A673 (cell line): Measurements from ENCODE around the gene SCN4A. TPM values are rescaled to one million over a fixed set of nuclear protein-coding genes. Genes with fewer than 3 reads are reported as not detected.
A peak's percentile ranks its signal among the peaks of the same experiment; 100 is the strongest.
"Not testable (repeated sequence)": the region's sequence is repeated elsewhere in the genome, so short reads cannot be mapped to it uniquely, and the experiment has no call there.

Experiments used
- BruUV-seq: library from RNA; stranded (reverse); fragments of 400-500 nt; replicated peaks from 2 replicates; lab custom pipeline; 2021; lab: Mats Ljungman, UMichigan
- CTCF ChIA-PET: fragments of 300-600 bp; sonication (Branson Sonifier 250); formaldehyde crosslinking; loops from one replicate; lab custom pipeline; 2022; ENCODE audit warnings: antibody characterized with exemption; lab: Charles Lee
- POLR2A ChIA-PET: fragments of 300-600 bp; sonication (Branson Sonifier 250); formaldehyde crosslinking; loops from one replicate; lab custom pipeline; 2022; ENCODE audit warnings: antibody characterized with exemption; ENCODE audit not compliant: low non-redundant PET; lab: Charles Lee
- DNase-seq: peaks from one replicate; pipeline ENCODE4 v3.0.0-alpha.2; 2015; ENCODE audit warnings: low spot score
- H3K27ac ChIP-seq: fragments of 200-600 bp; sonication (generic); 2 replicates; pipeline ENCODE4 v1.5.1; 2016; ENCODE audit warnings: mixed run types, low read depth, mild to moderate bottlenecking, mixed read lengths, antibody characterized with exemption, low read length; ENCODE audit not compliant: poor library complexity, severe bottlenecking
- H3K27me3 ChIP-seq: fragments of 200-600 bp; sonication (generic); replicated peaks from 2 replicates; pipeline ENCODE4 v1.6.1; 2017; ENCODE audit warnings: mixed run types, low read depth, mild to moderate bottlenecking, mixed read lengths, antibody characterized with exemption, low read length; ENCODE audit not compliant: insufficient read depth, poor library complexity
- H3K36me3 ChIP-seq: fragments of 200-600 bp; sonication (generic); 2 replicates; pipeline ENCODE4 v1.6.1; 2016; ENCODE audit warnings: mixed run types, mild to moderate bottlenecking, mixed read lengths, antibody characterized with exemption, low read length; ENCODE audit not compliant: insufficient read depth, poor library complexity, severe bottlenecking
- H3K4me1 ChIP-seq: fragments of 200-600 bp; sonication (generic); 2 replicates; pipeline ENCODE4 v1.6.1; 2017; ENCODE audit warnings: mixed run types, mild to moderate bottlenecking, mixed read lengths, antibody characterized with exemption, low read length; ENCODE audit not compliant: insufficient read depth, poor library complexity, severe bottlenecking
- H3K4me3 ChIP-seq: fragments of 200-600 bp; sonication (generic); 2 replicates; pipeline ENCODE4 v1.5.1; 2016; ENCODE audit warnings: low read depth, mixed run types, mild to moderate bottlenecking, mixed read lengths, low read length; ENCODE audit not compliant: poor library complexity, severe bottlenecking
- H3K9me3 ChIP-seq: fragments of 200-600 bp; sonication (generic); 2 replicates; pipeline ENCODE4 v1.6.1; 2016; ENCODE audit warnings: mixed run types, low read depth, mild to moderate bottlenecking, mixed read lengths, antibody characterized with exemption, low read length; ENCODE audit not compliant: poor library complexity, severe bottlenecking
- CTCF ChIP-seq: fragments of 300-800, 200-600 bp; sonication (generic); conservative IDR thresholded peaks from 2 replicates; pipeline ENCODE4 v1.5.1; 2017; ENCODE audit warnings: low read depth, mild to moderate bottlenecking, antibody characterized with exemption, low read length, moderate library complexity, mixed read lengths
- EZH2 ChIP-seq: fragments of 200-600 bp; sonication (generic); IDR thresholded peaks from 2 replicates; pipeline ENCODE4 v1.6.1; 2017; ENCODE audit warnings: borderline replicate concordance, low read depth, mild to moderate bottlenecking, mixed read lengths, antibody characterized with exemption, low read length; ENCODE audit not compliant: poor library complexity, severe bottlenecking
- intact Hi-C: fragments of 100-400 bp; cut with micrococcal nuclease; formaldehyde crosslinking; loops from one replicate; pipeline ENCODE4 v1.10.0; 2022; ENCODE audit not compliant: unreplicated experiment
- total RNA-seq: library from RNA; stranded (reverse); gene quantifications from 2 replicates; pipeline ENCODE4 v1.2.3, GENCODE V29; 2021

Gene SCN4A
- total RNA-seq, 1 experiment from 2014 or later = 0.56 TPM

- TF ChIP-seq EZH2 = no peak
- no peak for TF ChIP-seq CTCF
- no peak for DNase-seq
- intact Hi-C loops = loop anchor here (10.0 kb wide), 1 partner anchor 375 kb away; no protein-coding TSS in a partner anchor
- H3K36me3 ChIP-seq = no peaks in the 10 kb centered on the region
- ChIA-PET POLR2A (no interaction called here), CTCF (no interaction called here)
- no peaks in the 10 kb centered on the region for H3K4me1 ChIP-seq
- no peaks in the 10 kb centered on the region for H3K9me3 ChIP-seq
- no peaks in the 10 kb centered on the region for H3K27me3 ChIP-seq
- no peak overlapping the region for H3K27ac ChIP-seq
- no peak overlapping the region for H3K4me3 ChIP-seq
- BruUV-seq = no TSS peak
These were observed 62.6 kb downstream of the SCN4A start for GRCh38 chr17:63910096-63910495.

GRCh38 chr17:63909586-63909985 is 63.1 kb downstream of the SCN4A start:
- intact Hi-C loops, H3K4me3 ChIP-seq, H3K27ac ChIP-seq, BruUV-seq, DNase-seq, H3K27me3 ChIP-seq, H3K36me3 ChIP-seq, H3K4me1 ChIP-seq, POLR2A ChIA-PET, H3K9me3 ChIP-seq, CTCF ChIA-PET: not testable (repeated sequence)

- H3K4me1 ChIP-seq, H3K36me3 ChIP-seq, H3K9me3 ChIP-seq, BruUV-seq, intact Hi-C loops, H3K27ac ChIP-seq, H3K4me3 ChIP-seq, H3K27me3 ChIP-seq: not testable (repeated sequence)
- CTCF ChIA-PET = interaction anchor here (0.6 kb wide), 1 partner anchor 392 kb away, joined by 7 read pairs; no protein-coding TSS in a partner anchor
- POLR2A ChIA-PET = interaction anchor here (0.6 kb wide), 1 partner anchor 96 kb away, joined by 3 read pairs; no protein-coding TSS in a partner anchor
- peak; percentile 44 for TF ChIP-seq CTCF
- DNase-seq = peak; percentile 51
These were observed 65.4 kb downstream of the SCN4A start for GRCh38 chr17:63907161-63907778.

- BruUV-seq, POLR2A ChIA-PET, CTCF ChIA-PET: not testable (repeated sequence)
These were observed 67.9 kb downstream of the SCN4A start for GRCh38 chr17:63904796-63905195.

More at GRCh38 chr17:63904796-63905195, 67.9 kb downstream of the SCN4A start:
- DNase-seq, H3K36me3 ChIP-seq, H3K27ac ChIP-seq, H3K4me1 ChIP-seq, intact Hi-C loops, H3K27me3 ChIP-seq, H3K4me3 ChIP-seq, H3K9me3 ChIP-seq: not testable (repeated sequence)
